ENCODE data around the gene KDM4C.

The KDM4C gene

GRCh38 chr9:6757132-6757455 is 679 bp upstream of the KDM4C start:
- no peak for TF ChIP-seq CTCF (IDR thresholded peaks at IDR 0.05; ENCODE audit: insufficient read depth, low read depth, low read length, missing control alignments)
- peak; percentile 93 for DNase-seq (ENCODE audit: low read depth)
- peak overlapping the region; percentile 80 for H3K4me3 ChIP-seq (ENCODE audit: low read depth, low read length)

GRCh38 chr9:6758248-6758497 is 400 bp downstream of the KDM4C start:
- TF ChIP-seq CTCF (IDR thresholded peaks at IDR 0.05; ENCODE audit: insufficient read depth, low read depth, low read length, missing control alignments), result no peak
- no peak for DNase-seq (ENCODE audit: low read depth)
- peak overlapping the region; percentile 80 for H3K4me3 ChIP-seq (ENCODE audit: low read depth, low read length)

- DNase-seq (ENCODE audit: low read depth), result peak; percentile 80
- no peak for TF ChIP-seq CTCF (IDR thresholded peaks at IDR 0.05; ENCODE audit: insufficient read depth, low read depth, low read length, missing control alignments)
- peak overlapping the region; percentile 80 for H3K4me3 ChIP-seq (ENCODE audit: low read depth, low read length)
Measured at GRCh38 chr9:6758498-6759184, 868 bp downstream of the KDM4C start.

- TF ChIP-seq CTCF (IDR thresholded peaks at IDR 0.05; ENCODE audit: insufficient read depth, low read depth, low read length, missing control alignments), result no peak
- DNase-seq (ENCODE audit: low read depth), result peak; percentile 84
- peak overlapping the region; percentile 80 for H3K4me3 ChIP-seq (ENCODE audit: low read depth, low read length)
Measured at GRCh38 chr9:6759185-6759977, 1.6 kb downstream of the KDM4C start.

GRCh38 chr9:6761306-6761705 is 3.5 kb downstream of the KDM4C start:
- H3K4me3 ChIP-seq (ENCODE audit: low read depth, low read length), result no peak overlapping the region
- no peak for TF ChIP-seq CTCF (IDR thresholded peaks at IDR 0.05; ENCODE audit: insufficient read depth, low read depth, low read length, missing control alignments)
- peak; percentile 63 for DNase-seq (ENCODE audit: low read depth)

- no peak for TF ChIP-seq CTCF (IDR thresholded peaks at IDR 0.05; ENCODE audit: insufficient read depth, low read depth, low read length, missing control alignments)
- DNase-seq (ENCODE audit: low read depth), result no peak
- H3K4me3 ChIP-seq (ENCODE audit: low read depth, low read length), result no peak overlapping the region
Measured at GRCh38 chr9:6763244-6763643, 5.5 kb downstream of the KDM4C start.

- DNase-seq (ENCODE audit: low read depth), result no peak
- TF ChIP-seq CTCF (IDR thresholded peaks at IDR 0.05; ENCODE audit: insufficient read depth, low read depth, low read length, missing control alignments), result no peak
- H3K4me3 ChIP-seq (ENCODE audit: low read depth, low read length), result no peak overlapping the region
Measured at GRCh38 chr9:6764011-6764410, 6.2 kb downstream of the KDM4C start.
